Cerebellar nuclear complex (tissue), 1 donor: ENCODE measurements around the gene EIF2S3.
"Not testable (repeated sequence)": the region's sequence is repeated elsewhere in the genome, so short reads cannot be mapped to it uniquely, and the experiment has no call there.

Experiments
- DNase-seq, 2 experiments: peaks; one replicate each; lab custom pipeline; 2025; lab: John Stamatoyannopoulos, UW

EIF2S3 gene

GRCh38 chrX:24050522-24051318 is 4.0 kb upstream of the EIF2S3 start:
- DNase-seq: not testable (repeated sequence)

GRCh38 chrX:24055043-24055356 is 244 bp downstream of the EIF2S3 start:
- DNase-seq: no peak

- DNase-seq: no peak
These were observed 8.7 kb downstream of the EIF2S3 start for GRCh38 chrX:24063488-24063887.

- no peak for DNase-seq
These were observed 15.1 kb downstream of the EIF2S3 start for GRCh38 chrX:24069877-24070276.

GRCh38 chrX:24079411-24079810 is 24.7 kb downstream of the EIF2S3 start:
- no peak for DNase-seq

- DNase-seq: not testable (repeated sequence)
These were observed 25.5 kb downstream of the EIF2S3 start for GRCh38 chrX:24080245-24080644.

- no peak for DNase-seq
These were observed 25.9 kb downstream of the EIF2S3 start for GRCh38 chrX:24080704-24081103.

- DNase-seq: no peak
These were observed 27.0 kb downstream of the EIF2S3 start for GRCh38 chrX:24081661-24082154.

GRCh38 chrX:24082447-24082846 is 27.7 kb downstream of the EIF2S3 start:
- no peak for DNase-seq

- DNase-seq: no peak
These were observed 30.3 kb downstream of the EIF2S3 start for GRCh38 chrX:24085101-24085500.

GRCh38 chrX:24090300-24091200 is 35.8 kb downstream of the EIF2S3 start:
- DNase-seq: no peak

GRCh38 chrX:24093746-24094145 is 39.0 kb downstream of the EIF2S3 start:
- no peak for DNase-seq

GRCh38 chrX:24097741-24098260 is 43.0 kb downstream of the EIF2S3 start:
- no peak for DNase-seq

GRCh38 chrX:24098932-24099331 is 44.2 kb downstream of the EIF2S3 start:
- DNase-seq: no peak

GRCh38 chrX:24099394-24099793 is 44.6 kb downstream of the EIF2S3 start:
- DNase-seq: no peak

GRCh38 chrX:24100713-24101112 is 46.0 kb downstream of the EIF2S3 start:
- no peak for DNase-seq

GRCh38 chrX:24110069-24110468 is 55.3 kb downstream of the EIF2S3 start:
- DNase-seq: no peak

- no peak for DNase-seq
These were observed 58.4 kb downstream of the EIF2S3 start for GRCh38 chrX:24113181-24113580.

GRCh38 chrX:24117258-24117657 is 62.5 kb downstream of the EIF2S3 start:
- peak in 1 of 2 experiments; percentile 51 for DNase-seq

GRCh38 chrX:24124244-24124799 is 69.6 kb downstream of the EIF2S3 start:
- no peak for DNase-seq

- DNase-seq: no peak
These were observed 70.4 kb downstream of the EIF2S3 start for GRCh38 chrX:24125028-24125612.
